GM19193 (cell line): Measurements from ENCODE around the gene FYB2.

ENCODE experiments used
- POLR2A ChIP-seq: IDR thresholded peaks from 4 replicates; pipeline ENCODE4 v1.6.1; 2011; ENCODE audit not compliant: insufficient read depth, insufficient read length; ENCODE audit errors: extremely low read depth

FYB2 gene

GRCh38 chr1:56819387-56819899 is at the start of gene FYB2:
Gene FYB2 (minus strand): TSS chr1:56819404. CDS start chr1:56819290, 114 bp downstream.
- no peak for TF ChIP-seq POLR2A

- TF ChIP-seq POLR2A: no peak
Measured at GRCh38 chr1:56868761-56869160, 49.6 kb upstream of the FYB2 start.

- no peak for TF ChIP-seq POLR2A
Measured at GRCh38 chr1:56867491-56867890, 48.3 kb upstream of the FYB2 start.

DNA sequence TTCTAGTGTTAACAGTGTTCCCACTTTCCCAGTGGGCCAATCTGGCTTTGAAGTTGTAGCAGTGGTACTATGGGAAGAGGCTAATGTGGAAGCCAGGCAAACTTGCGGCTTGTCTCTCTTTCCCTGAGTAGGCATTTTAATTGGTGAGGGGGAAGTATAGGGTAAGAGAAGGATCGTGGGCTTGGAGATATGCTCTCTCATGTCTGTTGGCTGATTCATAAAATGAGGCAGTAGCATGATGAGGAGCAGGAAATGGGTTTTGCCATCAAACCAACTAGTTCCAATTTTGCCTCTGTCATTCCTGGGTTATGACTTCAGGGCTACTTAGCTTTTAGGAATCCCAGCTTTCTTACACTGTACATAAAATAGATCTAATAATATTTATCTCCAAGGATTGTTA is 47.5 kb upstream of the FYB2 start:
- TF ChIP-seq POLR2A: no peak

- no peak for TF ChIP-seq POLR2A
Measured at GRCh38 chr1:56864430-56864829, 45.2 kb upstream of the FYB2 start.

GRCh38 chr1:56863265-56863992 is 44.2 kb upstream of the FYB2 start:
- no peak for TF ChIP-seq POLR2A

DNA sequence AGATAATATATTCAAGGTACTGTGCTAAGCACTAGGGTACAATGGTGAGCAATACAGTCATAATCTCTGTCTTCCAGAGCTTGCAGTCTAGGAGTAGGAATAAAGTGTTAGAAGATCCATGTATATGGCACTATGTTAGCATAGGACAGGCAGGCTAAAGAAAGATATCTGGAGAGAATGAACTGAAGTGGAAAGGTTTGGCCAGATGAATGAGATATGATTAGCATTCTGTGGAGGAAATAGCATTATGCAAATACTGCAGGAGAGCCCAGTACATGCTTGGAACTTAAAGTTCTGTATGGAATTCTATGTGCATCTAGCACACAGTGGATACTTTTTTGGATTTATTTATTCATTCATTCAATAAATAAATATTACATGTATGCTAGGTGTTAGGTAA is 40.1 kb upstream of the FYB2 start:
- TF ChIP-seq POLR2A: no peak

DNA sequence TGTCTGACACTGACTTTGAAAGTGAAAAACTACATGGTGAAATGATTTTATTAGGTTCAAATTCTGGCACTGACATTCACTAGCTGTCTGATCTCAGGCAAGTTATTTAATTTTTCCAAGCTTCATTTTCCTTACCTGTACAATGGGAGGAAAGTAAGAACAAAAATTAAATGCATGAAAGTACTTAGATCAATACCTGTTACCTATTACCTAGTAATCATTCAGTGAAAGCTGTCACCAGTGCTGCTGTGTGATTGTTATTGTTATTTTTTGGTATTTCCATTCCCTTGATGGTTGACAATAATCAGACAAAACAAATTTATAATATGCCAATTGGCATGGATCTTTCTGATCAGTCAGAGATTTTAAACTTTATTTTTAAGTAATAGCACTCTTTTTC is 37.0 kb upstream of the FYB2 start:
- TF ChIP-seq POLR2A: no peak

DNA sequence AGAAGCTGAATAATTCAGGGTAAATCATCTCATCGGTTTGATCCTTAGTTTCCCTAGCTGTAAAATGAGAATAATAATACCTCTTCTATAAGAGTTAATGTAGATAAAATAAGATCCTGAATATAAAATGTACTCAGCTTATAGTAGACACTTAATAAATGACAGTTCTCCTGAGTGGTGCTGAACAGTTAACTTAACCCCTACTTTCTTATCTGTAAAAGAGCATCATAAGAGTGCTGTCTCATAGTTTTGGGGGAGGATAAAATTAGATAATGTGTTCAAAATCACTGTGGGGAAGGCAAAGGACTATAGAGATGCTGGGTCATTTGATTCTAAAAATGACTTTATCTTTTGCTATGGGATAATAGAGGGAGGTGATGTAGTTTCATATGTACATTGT is 36.0 kb upstream of the FYB2 start:
- no peak for TF ChIP-seq POLR2A

- TF ChIP-seq POLR2A: no peak
Measured at GRCh38 chr1:56854521-56855099, 35.4 kb upstream of the FYB2 start, which contains the start of gene C8A. Gene C8A (plus strand): TSS chr1:56854797. CDS start chr1:56854902, 105 bp downstream.

GRCh38 chr1:56852476-56852875 is 33.3 kb upstream of the FYB2 start:
- TF ChIP-seq POLR2A: no peak

GRCh38 chr1:56850922-56851321 is 31.7 kb upstream of the FYB2 start:
- no peak for TF ChIP-seq POLR2A

DNA sequence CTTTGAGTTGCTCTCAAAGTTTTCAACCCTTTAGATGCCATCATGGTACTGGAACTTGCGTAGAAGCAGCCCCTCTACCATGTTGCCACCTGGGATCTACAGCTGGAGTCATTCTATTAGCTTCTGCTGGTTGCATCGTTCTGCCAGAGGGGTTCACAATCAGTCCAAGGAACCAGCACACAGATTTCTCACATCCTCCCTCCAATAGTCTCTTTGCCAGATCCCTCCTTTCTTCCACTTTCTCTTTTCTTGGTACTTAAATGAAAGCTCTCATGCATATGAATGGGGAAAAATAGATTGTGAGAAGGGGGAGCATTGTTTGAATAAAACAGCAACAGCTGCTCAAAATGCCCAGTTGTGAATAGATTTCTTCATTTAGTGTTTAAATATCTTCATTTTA is 31.2 kb upstream of the FYB2 start:
- TF ChIP-seq POLR2A: no peak

DNA sequence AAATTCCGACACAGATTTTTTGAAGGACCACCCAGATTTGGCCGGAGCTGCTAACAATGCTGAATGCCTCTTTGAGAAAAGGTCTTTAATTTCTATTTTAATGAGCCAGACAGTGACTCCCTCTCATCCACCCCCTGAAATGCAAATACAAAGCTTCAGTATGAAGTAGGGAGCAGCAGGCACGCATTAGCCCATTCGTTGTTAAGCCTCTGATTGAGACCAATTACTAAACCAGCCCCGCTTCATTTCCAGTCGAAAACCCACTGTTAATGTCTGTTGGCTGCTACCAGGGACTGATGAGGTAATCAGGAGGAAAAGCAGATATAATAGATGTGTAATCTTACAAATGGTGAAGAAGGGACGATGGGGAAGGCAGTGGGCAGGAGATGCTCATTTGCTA is 30.5 kb upstream of the FYB2 start:
- TF ChIP-seq POLR2A: no peak

DNA sequence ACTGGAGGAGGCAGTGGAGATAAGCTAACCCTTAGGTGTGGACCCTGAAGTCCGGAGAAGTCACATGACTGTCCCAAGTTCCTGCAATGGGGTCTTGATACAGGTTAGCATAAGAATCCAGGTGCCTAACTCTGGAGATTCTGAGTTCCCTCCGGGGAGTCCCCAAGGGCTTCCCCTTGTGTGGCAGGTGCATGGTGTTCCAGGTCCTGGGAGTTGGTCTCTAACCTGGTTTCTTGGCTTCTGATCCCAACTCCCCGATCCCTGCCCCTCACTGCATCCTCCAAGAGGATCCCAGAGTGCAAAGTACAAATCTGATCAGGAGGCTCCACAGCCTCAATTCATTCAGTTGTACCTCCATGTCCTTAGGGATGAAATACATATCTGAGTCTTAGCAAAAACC is 26.1 kb upstream of the FYB2 start:
- TF ChIP-seq POLR2A: no peak

- TF ChIP-seq POLR2A: no peak
Measured at GRCh38 chr1:56844545-56845136, 25.4 kb upstream of the FYB2 start.

DNA sequence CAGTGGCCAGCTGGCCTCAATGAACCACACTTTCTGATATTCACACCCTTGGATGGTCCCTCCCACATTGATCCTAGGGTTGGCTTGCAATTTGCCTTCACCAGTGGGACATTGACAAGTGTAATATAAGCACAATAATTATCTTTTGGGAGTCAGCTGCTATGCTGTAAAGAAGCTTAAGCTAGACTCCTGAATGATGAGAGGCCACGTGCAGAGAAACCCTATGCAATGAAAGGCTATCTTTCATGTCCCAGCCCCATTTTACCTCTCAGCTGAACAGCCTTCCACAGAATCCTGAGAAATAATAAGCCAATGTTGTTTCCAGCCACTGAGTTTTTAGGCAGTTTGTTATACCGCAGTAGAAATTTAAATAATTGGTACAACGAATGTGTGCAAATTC is 24.3 kb upstream of the FYB2 start:
- no peak for TF ChIP-seq POLR2A

GRCh38 chr1:56838759-56839158 is 19.6 kb upstream of the FYB2 start:
- no peak for TF ChIP-seq POLR2A
